Liver (tissue), 9 donors: ENCODE results near the gene DEDD2. TPM values are rescaled to one million over a fixed set of nuclear protein-coding genes. Genes with fewer than 3 reads are reported as not detected.

Experiments
- DNase-seq: peaks from one replicate; pipeline ENCODE4 v3.0.0-alpha.2; 2017; ENCODE audit warnings: low spot score
- H3K27ac ChIP-seq, 2 donors: one replicate each; pipeline ENCODE4 v1.7.0; 2013; ENCODE audit warnings: inconsistent platforms in 2 of 2, low read length in 2 of 2, control low read depth in 1 of 2, low read depth in 1 of 2, mild to moderate bottlenecking in 1 of 2
- H3K27me3 ChIP-seq, 4 donors: one replicate each; pipeline versions ENCODE4 v1.6.1 to v1.7.0; 2013; ENCODE audit warnings: low read length in 3 of 4, inconsistent platforms in 1 of 4, mild to moderate bottlenecking in 1 of 4, moderate library complexity in 1 of 4; ENCODE audit not compliant: control insufficient read depth in 4 of 4, insufficient read depth in 4 of 4
- H3K36me3 ChIP-seq, 4 donors: one replicate each; pipeline versions ENCODE4 v1.6.1 to v1.7.0; 2013; ENCODE audit warnings: low read length in 3 of 4, mild to moderate bottlenecking in 3 of 4, low read depth in 1 of 4, moderate library complexity in 1 of 4; ENCODE audit not compliant: control insufficient read depth in 4 of 4, insufficient read depth in 3 of 4
- H3K4me1 ChIP-seq, 4 donors: one replicate each; pipeline versions ENCODE4 v1.6.1 to v1.7.0; 2013; ENCODE audit warnings: low read length in 3 of 4, mild to moderate bottlenecking in 3 of 4, moderate library complexity in 1 of 4; ENCODE audit not compliant: control insufficient read depth in 4 of 4, insufficient read depth in 4 of 4
- H3K4me3 ChIP-seq, 3 donors: one replicate each; pipeline versions ENCODE4 v1.6.1 to v1.7.0; 2013; ENCODE audit warnings: low read length in 3 of 3, control low read depth in 1 of 3, low read depth in 1 of 3, mild to moderate bottlenecking in 1 of 3
- H3K9ac ChIP-seq, 2 donors: one replicate each; pipeline ENCODE4 v1.7.0; 2013; ENCODE audit warnings: low read length in 2 of 2, mild to moderate bottlenecking in 2 of 2, moderate library complexity in 2 of 2, control low read depth in 1 of 2, low read depth in 1 of 2
- H3K9me3 ChIP-seq, 4 donors: one replicate each; pipeline versions ENCODE4 v1.6.1 to v1.7.0; 2013; ENCODE audit warnings: low read length in 3 of 4; ENCODE audit not compliant: control insufficient read depth in 4 of 4
- CTCF ChIP-seq: fragments of 150-350 bp; IDR thresholded peaks from 2 replicates; pipeline ENCODE4 v1.5.1; 2017; ENCODE audit warnings: improper control_type of control experiment, low read depth, low read length; ENCODE audit not compliant: missing input control
- EGR1 ChIP-seq, 2 donors: IDR thresholded peaks; 2 replicates each; pipeline ENCODE4 v1.6.1; 2016 to 2018; ENCODE audit warnings: antibody characterized with exemption in 2 of 2, low read depth in 2 of 2
- FOXA1 ChIP-seq: IDR thresholded peaks from 2 replicates; pipeline ENCODE4 v1.6.1; 2016; ENCODE audit warnings: antibody characterized with exemption
- FOXA2 ChIP-seq: IDR thresholded peaks from 2 replicates; pipeline ENCODE4 v1.6.1; 2016; ENCODE audit warnings: antibody characterized with exemption
- GABPA ChIP-seq, 2 donors: IDR thresholded peaks in 1 of 2; conservative IDR thresholded peaks in 1 of 2; 2 replicates each; pipeline ENCODE4 v1.6.1; 2016; ENCODE audit warnings: antibody characterized with exemption in 2 of 2, mild to moderate bottlenecking in 1 of 2, moderate library complexity in 1 of 2
- HNF4A ChIP-seq, 2 donors: conservative IDR thresholded peaks; 2 replicates each; pipeline ENCODE4 v1.6.1; 2016; ENCODE audit warnings: antibody characterized with exemption in 2 of 2, mild to moderate bottlenecking in 2 of 2
- HNF4G ChIP-seq: IDR thresholded peaks from 2 replicates; pipeline ENCODE4 v1.6.1; 2016; ENCODE audit warnings: antibody characterized with exemption
- JUND ChIP-seq, 2 donors: IDR thresholded peaks; 2 replicates each; pipeline ENCODE4 v1.6.1; 2016; ENCODE audit warnings: antibody characterized with exemption in 2 of 2
- NR2F2 ChIP-seq: IDR thresholded peaks from 2 replicates; pipeline ENCODE4 v1.6.1; 2016; ENCODE audit warnings: antibody characterized with exemption
- RAD21 ChIP-seq, 2 donors: IDR thresholded peaks; 2 replicates each; pipeline ENCODE4 v1.6.1; 2016; ENCODE audit warnings: antibody characterized with exemption in 2 of 2, mild to moderate bottlenecking in 2 of 2
- REST ChIP-seq: IDR thresholded peaks from 2 replicates; pipeline ENCODE4 v1.6.1; 2016; ENCODE audit warnings: antibody characterized with exemption, mild to moderate bottlenecking
- RXRA ChIP-seq, 2 donors: IDR thresholded peaks; 2 replicates each; pipeline ENCODE4 v1.6.1; 2017 to 2018; ENCODE audit warnings: antibody characterized with exemption in 2 of 2, mild to moderate bottlenecking in 1 of 2
- SP1 ChIP-seq: IDR thresholded peaks from 2 replicates; pipeline ENCODE4 v1.6.1; 2018; ENCODE audit warnings: antibody characterized with exemption, mild to moderate bottlenecking
- TAF1 ChIP-seq: conservative IDR thresholded peaks from 2 replicates; pipeline ENCODE4 v1.6.1; 2016; ENCODE audit warnings: antibody characterized with exemption, mild to moderate bottlenecking
- YY1 ChIP-seq: IDR thresholded peaks from 2 replicates; pipeline ENCODE4 v1.6.1; 2016; ENCODE audit warnings: antibody characterized with exemption, mild to moderate bottlenecking
- ZBTB33 ChIP-seq: IDR thresholded peaks from 2 replicates; pipeline ENCODE4 v1.6.1; 2016; ENCODE audit warnings: antibody characterized with exemption
- WGBS: extraction: QIAGEN DNeasy Blood & Tissue Kit; methylation state at CpG from one replicate; pipeline ENCODE4 v1.1.7; 2013; 5-methylcytosine and 5-hydroxymethylcytosine counted together
- polyA plus RNA-seq, 2 donors: library from polyadenylated mRNA; stranded (reverse) in 1 of 2; unstranded in 1 of 2; fragments of 200-250 nt in 1 of 2; fragments of >200 nt in 1 of 2; fragmentation: Nextera tagmentation in 1 of 2; extraction: Ambion mirVana in 1 of 2; gene quantifications; one replicate each; pipeline versions ENCODE4 v1.2.1 to v1.2.3, GENCODE V29; 2013 to 2015
- total RNA-seq, 2 donors: library from RNA; depleted of rRNA; stranded (reverse); fragments of >200 nt; gene quantifications; one replicate each; pipeline ENCODE4 v1.2.3, GENCODE V29; 2014
- TF ChIP-seq, protein P1 (sequence below): IDR thresholded peaks from 2 replicates; pipeline ENCODE4 v1.6.1; 2016; ENCODE audit warnings: antibody characterized with exemption
- TF ChIP-seq, protein P2 (sequence below): IDR thresholded peaks from 2 replicates; pipeline ENCODE4 v1.6.1; 2016; ENCODE audit warnings: antibody characterized with exemption
- donor health status: healthy.
- donor health status: healthy.
- donor health status: healthy.
- donor health status: healthy.
- donor health status: healthy.

DEDD2 gene
- total and polyA plus RNA-seq, 4 donors: 9.6 to 47.1 (median 16.4) TPM

- no peaks in the 10 kb centered on the region for H3K27me3 ChIP-seq
- H3K27ac ChIP-seq: no peak overlapping the region
- 82% methylated on average over 4 of the region's 4 CpGs for WGBS
- peak; percentile 68 for DNase-seq
- H3K9ac ChIP-seq: no peak overlapping the region
- H3K36me3 ChIP-seq: peaks cover 13 to 73% (median 42%) of the 10 kb centered on the region in 4 donors
- TF ChIP-seq FOXA2 (no peak), SP1 (no peak), CTCF (no peak), REST (no peak), RAD21 (IDR thresholded peaks at IDR 0.05) (no peak), GABPA (IDR thresholded peaks at IDR 0.05 in 1 of 2, conservative IDR thresholded peaks at IDR 0.05 in 1 of 2) (no peak), RXRA (IDR thresholded peaks at IDR 0.05) (no peak), NR2F2 (no peak), HNF4G (no peak), FOXA1 (no peak), ZBTB33 (no peak), TAF1 (no peak), YY1 (no peak), JUND (IDR thresholded peaks at IDR 0.05) (no peak), EGR1 (IDR thresholded peaks at IDR 0.05; ENCODE audit: low read depth in 2 of 2) (no peak), HNF4A (conservative IDR thresholded peaks at IDR 0.05) (no peak)
- TF ChIP-seq, protein P1, sequence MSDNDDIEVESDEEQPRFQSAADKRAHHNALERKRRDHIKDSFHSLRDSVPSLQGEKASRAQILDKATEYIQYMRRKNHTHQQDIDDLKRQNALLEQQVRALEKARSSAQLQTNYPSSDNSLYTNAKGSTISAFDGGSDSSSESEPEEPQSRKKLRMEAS: no peak
- TF ChIP-seq, protein P2, sequence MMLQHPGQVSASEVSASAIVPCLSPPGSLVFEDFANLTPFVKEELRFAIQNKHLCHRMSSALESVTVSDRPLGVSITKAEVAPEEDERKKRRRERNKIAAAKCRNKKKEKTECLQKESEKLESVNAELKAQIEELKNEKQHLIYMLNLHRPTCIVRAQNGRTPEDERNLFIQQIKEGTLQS: no peak
- H3K4me1 ChIP-seq: no peaks in the 10 kb centered on the region
- H3K9me3 ChIP-seq: no peaks in the 10 kb centered on the region
- H3K4me3 ChIP-seq: no peak overlapping the region
These were observed 11.9 kb upstream of the DEDD2 start for GRCh38 chr19:42229301-42229854.
